ENCODE data around the gene USP43.

Gene USP43

GRCh38 chr17:9693755-9694154 lies 48.4 kb downstream of the USP43 start:
- DNase-seq (ENCODE audit: insufficient read length) (no peak), FAIRE-seq (no peak)
- TF ChIP-seq TAF1 (IDR thresholded peaks at IDR 0.05; ENCODE audit: borderline replicate concordance, low read depth, low read length) (no peak), POLR2A (IDR thresholded peaks at IDR 0.05; ENCODE audit: low read depth, low read length) (no peak), POLR2AphosphoS5 (IDR thresholded peaks at IDR 0.05; ENCODE audit: low read depth, low read length) (no peak)

DNA sequence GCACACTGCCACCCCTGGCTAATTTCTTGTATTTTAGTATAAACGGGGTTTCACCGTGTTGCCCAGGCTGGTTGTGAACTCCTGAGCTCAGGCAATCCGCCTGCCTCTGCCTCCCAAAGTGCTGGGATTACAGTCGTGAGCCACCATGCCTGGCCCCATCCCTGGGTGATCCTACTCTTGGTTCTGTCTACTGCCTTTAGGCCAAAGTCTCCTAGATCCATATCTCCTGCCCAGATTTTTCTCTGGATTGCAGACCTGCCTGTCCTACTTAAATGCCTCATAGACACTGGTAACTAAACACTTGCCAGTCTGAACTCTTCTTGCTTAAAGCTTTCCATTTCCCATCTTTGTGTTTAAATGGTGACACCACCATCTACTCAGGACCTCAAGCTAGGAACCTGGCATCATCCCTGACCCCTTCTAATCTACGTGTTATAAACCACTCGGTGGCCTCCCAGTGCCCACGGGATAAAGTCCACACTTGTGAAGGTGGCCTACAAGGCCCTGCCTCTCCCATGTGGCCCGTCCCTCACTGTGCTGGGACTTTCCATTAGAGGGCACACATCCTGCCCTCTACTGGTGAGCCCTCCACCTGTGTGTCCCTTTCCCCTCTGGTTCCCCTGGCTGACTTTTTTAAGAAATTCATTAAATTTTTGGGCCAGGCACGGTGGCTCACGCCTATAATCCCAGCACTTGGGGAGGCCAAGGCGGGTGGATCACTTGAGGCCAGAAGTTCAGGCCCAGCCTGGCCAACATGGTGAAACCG lies 51.1 kb downstream of the USP43 start:
- TF ChIP-seq POLR2A (IDR thresholded peaks at IDR 0.05; ENCODE audit: low read depth, low read length): no peak
- TF ChIP-seq POLR2AphosphoS5 (IDR thresholded peaks at IDR 0.05; ENCODE audit: low read depth, low read length): no peak
- TF ChIP-seq TAF1 (IDR thresholded peaks at IDR 0.05; ENCODE audit: borderline replicate concordance, low read depth, low read length): no peak
- FAIRE-seq: no peak
- no peak for DNase-seq (ENCODE audit: insufficient read length)

- TF ChIP-seq POLR2A (IDR thresholded peaks at IDR 0.05; ENCODE audit: low read depth, low read length) (no peak), TAF1 (IDR thresholded peaks at IDR 0.05; ENCODE audit: borderline replicate concordance, low read depth, low read length) (no peak), POLR2AphosphoS5 (IDR thresholded peaks at IDR 0.05; ENCODE audit: low read depth, low read length) (no peak)
- no peak for FAIRE-seq
- no peak for DNase-seq (ENCODE audit: insufficient read length)
Measured at GRCh38 chr17:9700136-9700535, 54.8 kb downstream of the USP43 start.

DNA sequence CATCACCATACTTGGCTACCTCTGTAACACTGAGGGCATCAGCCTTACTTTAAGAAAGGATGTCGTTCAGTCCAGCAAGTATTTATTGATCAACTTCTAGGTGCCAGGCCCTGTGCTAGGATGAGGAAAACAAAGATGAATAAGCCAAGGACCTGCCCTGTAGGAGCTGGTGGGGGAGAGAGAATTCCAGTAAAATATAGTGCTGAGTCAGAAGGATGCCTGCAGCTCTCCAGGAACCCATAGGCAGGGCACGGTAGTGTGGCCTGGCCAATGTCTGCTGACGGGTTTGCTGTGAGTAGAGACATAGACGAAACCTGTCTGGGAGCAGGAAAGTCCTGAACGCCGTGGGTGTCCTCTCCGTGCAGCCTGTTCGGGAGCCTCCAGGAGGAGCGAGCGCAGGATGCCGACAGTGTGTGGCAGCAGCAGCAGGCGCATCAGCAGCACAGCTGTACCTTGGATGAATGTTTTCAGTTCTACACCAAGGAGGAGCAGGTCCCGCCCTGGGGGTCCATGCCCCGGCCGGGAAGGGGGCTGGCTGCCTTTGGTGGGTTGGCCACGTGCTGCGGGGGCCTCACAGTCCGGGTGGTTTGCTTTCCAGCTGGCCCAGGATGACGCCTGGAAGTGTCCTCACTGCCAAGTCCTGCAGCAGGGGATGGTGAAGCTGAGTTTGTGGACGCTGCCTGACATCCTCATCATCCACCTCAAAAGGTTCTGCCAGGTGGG lies 55.6 kb downstream of the USP43 start:
- no peak for DNase-seq (ENCODE audit: insufficient read length)
- FAIRE-seq: no peak
- TF ChIP-seq POLR2A (IDR thresholded peaks at IDR 0.05; ENCODE audit: low read depth, low read length): no peak
- no peak for TF ChIP-seq TAF1 (IDR thresholded peaks at IDR 0.05; ENCODE audit: borderline replicate concordance, low read depth, low read length)
- TF ChIP-seq POLR2AphosphoS5 (IDR thresholded peaks at IDR 0.05; ENCODE audit: low read depth, low read length): no peak

DNA sequence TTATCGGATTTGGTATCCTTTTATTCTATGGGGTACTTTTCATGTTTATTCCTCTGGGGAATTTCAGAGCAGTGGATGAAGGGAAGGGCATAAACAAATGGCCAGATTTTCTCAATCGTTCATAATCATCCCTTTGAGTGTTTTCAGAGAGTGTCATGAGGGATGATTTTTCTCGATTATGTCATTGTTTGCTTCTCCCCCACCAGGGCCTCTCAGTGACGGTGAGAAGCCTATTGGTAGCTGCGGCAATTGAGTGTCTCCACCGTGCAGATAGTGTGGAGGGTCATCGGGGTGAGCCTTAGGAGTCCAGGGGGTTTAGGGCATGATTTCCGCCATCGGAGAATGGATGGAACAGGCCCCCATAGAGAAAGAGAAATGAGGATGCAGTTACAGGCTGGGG lies 57.2 kb downstream of the USP43 start:
- DNase-seq (ENCODE audit: insufficient read length) (no peak), FAIRE-seq (no peak)
- no peak for TF ChIP-seq TAF1 (IDR thresholded peaks at IDR 0.05; ENCODE audit: borderline replicate concordance, low read depth, low read length)

DNA sequence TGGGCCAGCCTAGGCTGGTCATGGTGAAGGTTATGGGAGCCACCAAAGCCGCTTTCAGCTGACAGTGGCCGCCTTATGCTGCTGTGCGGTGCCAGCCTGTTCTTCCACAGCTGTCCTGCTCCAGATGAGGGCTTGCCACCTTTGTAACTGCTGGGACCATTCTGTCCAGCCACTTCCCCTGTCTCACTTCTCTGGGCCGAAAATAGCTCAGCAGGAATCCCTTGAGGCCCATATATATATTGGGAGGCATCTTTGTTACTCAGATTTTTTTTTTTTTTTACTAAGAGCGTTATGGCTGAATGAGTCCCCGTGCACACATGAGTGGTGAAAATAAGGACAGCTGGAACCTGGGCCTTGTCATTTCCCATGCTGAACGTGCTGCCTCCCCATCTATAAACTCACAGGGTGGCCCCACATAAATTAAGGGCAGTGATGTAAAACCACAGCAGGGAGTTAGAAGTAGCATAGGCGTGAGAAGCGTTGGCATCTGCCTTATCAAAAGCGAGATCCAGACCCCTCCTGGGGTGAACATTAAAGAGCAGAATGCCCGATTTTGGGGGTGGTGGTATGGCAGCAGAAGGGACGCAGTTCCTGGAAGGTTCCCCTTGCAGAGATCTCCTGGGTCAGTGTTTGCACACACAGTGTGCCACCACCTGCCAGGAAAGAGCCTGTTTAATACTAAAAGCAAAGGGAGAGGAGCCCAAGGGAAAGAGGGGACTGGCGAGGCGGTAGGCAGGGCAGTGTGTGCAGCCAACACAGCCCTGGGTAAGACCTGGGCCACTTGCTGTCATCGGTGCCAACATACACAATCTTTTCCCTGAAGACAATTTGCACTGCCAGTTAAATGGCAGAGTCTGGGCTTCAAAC lies 57.8 kb downstream of the USP43 start:
- FAIRE-seq: no peak
- DNase-seq (ENCODE audit: insufficient read length): no peak
- no peak for TF ChIP-seq POLR2AphosphoS5 (IDR thresholded peaks at IDR 0.05; ENCODE audit: low read depth, low read length)
- no peak for TF ChIP-seq POLR2A (IDR thresholded peaks at IDR 0.05; ENCODE audit: low read depth, low read length)
- TF ChIP-seq TAF1 (IDR thresholded peaks at IDR 0.05; ENCODE audit: borderline replicate concordance, low read depth, low read length): no peak

DNA sequence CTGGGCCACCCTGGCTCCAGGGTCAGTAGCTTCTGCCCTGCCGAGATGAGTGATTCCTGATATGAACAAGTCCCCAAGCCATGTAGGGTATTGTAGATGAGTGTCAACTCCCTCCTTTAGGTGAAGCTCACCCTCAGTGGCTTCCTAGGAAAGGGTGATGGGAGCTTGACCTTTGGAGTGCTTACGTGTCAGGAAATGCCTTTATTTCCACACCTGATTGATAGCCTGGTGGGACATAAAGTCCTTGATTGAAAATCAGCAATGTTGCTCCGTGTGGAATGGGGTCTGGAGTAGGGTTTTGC lies 58.4 kb downstream of the USP43 start:
- TF ChIP-seq TAF1 (IDR thresholded peaks at IDR 0.05; ENCODE audit: borderline replicate concordance, low read depth, low read length): no peak
- TF ChIP-seq POLR2AphosphoS5 (IDR thresholded peaks at IDR 0.05; ENCODE audit: low read depth, low read length): no peak
- TF ChIP-seq POLR2A (IDR thresholded peaks at IDR 0.05; ENCODE audit: low read depth, low read length): no peak
- FAIRE-seq (no peak), DNase-seq (ENCODE audit: insufficient read length) (no peak)

GRCh38 chr17:9705745-9706144 lies 60.4 kb downstream of the USP43 start:
- TF ChIP-seq POLR2A (IDR thresholded peaks at IDR 0.05; ENCODE audit: low read depth, low read length): no peak
- no peak for TF ChIP-seq POLR2AphosphoS5 (IDR thresholded peaks at IDR 0.05; ENCODE audit: low read depth, low read length)
- no peak for TF ChIP-seq TAF1 (IDR thresholded peaks at IDR 0.05; ENCODE audit: borderline replicate concordance, low read depth, low read length)
- DNase-seq (ENCODE audit: insufficient read length) (no peak), FAIRE-seq (no peak)

- TF ChIP-seq POLR2A (IDR thresholded peaks at IDR 0.05; ENCODE audit: low read depth, low read length) (no peak), POLR2AphosphoS5 (IDR thresholded peaks at IDR 0.05; ENCODE audit: low read depth, low read length) (no peak), TAF1 (IDR thresholded peaks at IDR 0.05; ENCODE audit: borderline replicate concordance, low read depth, low read length) (no peak)
- FAIRE-seq (no peak), DNase-seq (ENCODE audit: insufficient read length) (no peak)
Measured at GRCh38 chr17:9707948-9708347, 62.6 kb downstream of the USP43 start.

DNA sequence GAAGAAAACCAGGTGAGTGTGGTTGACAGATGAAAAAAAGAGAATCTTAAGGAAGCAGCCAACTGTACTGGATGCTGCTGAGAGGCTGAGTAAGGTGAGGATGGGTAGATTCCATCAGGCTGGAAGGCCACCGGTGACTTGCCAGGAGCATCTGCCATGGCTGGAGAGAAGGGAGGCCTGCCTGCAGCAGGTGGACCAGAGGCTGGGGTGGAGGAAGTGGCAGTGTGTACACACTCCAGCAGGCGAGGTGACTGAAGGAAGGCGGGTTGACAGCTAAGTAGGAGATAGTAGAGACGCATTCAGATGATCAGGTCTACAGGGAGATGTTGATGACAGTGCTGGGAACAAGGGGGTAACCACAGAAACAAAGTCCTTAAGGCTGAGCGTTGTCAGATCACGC lies 69.5 kb downstream of the USP43 start:
- FAIRE-seq (no peak), DNase-seq (ENCODE audit: insufficient read length) (no peak)
- TF ChIP-seq POLR2AphosphoS5 (IDR thresholded peaks at IDR 0.05; ENCODE audit: low read depth, low read length): no peak
- no peak for TF ChIP-seq POLR2A (IDR thresholded peaks at IDR 0.05; ENCODE audit: low read depth, low read length)
- no peak for TF ChIP-seq TAF1 (IDR thresholded peaks at IDR 0.05; ENCODE audit: borderline replicate concordance, low read depth, low read length)

DNA sequence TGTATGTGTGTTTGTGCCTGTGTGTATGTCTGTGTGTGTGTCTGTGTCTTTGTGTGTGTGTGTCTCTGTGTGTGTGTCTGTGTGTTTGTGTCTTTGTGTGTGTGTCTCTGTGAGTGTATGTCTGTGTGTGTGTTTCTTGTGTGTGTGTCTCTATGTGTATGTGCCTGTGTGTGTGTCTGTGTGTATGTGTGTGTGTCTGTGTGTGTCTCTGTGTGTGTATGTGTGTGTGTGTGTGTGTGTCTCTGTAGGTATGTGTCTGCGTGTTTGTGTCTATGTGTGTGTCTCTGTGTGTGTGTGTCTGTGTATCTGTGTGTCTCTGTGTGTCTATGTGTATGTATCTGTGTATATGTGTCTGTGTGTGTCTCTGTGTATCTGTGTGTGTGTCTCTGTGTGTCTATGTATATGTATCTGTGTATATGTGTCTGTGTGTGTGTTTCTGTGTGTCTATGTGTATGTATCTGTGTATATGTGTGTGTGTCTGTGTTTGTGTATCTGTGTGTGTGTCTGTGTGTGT lies 70.2 kb downstream of the USP43 start:
- FAIRE-seq (no peak), DNase-seq (ENCODE audit: insufficient read length) (no peak)
- TF ChIP-seq POLR2A (IDR thresholded peaks at IDR 0.05; ENCODE audit: low read depth, low read length): no peak

Measured in GM12892 (cell line).